Skeletal muscle satellite cell (primary cell): ENCODE data around the gene HUNK.

Experiments used
- H3K27me3 ChIP-seq: 2 replicates; pipeline ENCODE4 v1.7.0; 2013; ENCODE audit warnings: low read length; ENCODE audit not compliant: control insufficient read depth, insufficient read depth
- H3K36me3 ChIP-seq: 2 replicates; pipeline ENCODE4 v1.7.0; 2013; ENCODE audit warnings: mild to moderate bottlenecking, control low read depth, low read length; ENCODE audit not compliant: insufficient read depth
- H3K4me1 ChIP-seq: 2 replicates; pipeline ENCODE4 v1.7.0; 2013; ENCODE audit warnings: low read length; ENCODE audit not compliant: control insufficient read depth, insufficient read depth
- H3K4me2 ChIP-seq: 2 replicates; pipeline ENCODE4 v1.7.0; 2013; ENCODE audit warnings: mild to moderate bottlenecking, low read length
- H3K4me3 ChIP-seq: 2 replicates; pipeline ENCODE4 v1.7.0; 2013; ENCODE audit warnings: low read length
- H3K9ac ChIP-seq: 2 replicates; pipeline ENCODE4 v1.7.0; 2013; ENCODE audit warnings: mild to moderate bottlenecking, low read depth, low read length, moderate library complexity
- H3K9me3 ChIP-seq: replicated peaks from 2 replicates; pipeline ENCODE4 v1.7.0; 2013; ENCODE audit warnings: mild to moderate bottlenecking, control low read depth, low read length

The HUNK gene

DNA sequence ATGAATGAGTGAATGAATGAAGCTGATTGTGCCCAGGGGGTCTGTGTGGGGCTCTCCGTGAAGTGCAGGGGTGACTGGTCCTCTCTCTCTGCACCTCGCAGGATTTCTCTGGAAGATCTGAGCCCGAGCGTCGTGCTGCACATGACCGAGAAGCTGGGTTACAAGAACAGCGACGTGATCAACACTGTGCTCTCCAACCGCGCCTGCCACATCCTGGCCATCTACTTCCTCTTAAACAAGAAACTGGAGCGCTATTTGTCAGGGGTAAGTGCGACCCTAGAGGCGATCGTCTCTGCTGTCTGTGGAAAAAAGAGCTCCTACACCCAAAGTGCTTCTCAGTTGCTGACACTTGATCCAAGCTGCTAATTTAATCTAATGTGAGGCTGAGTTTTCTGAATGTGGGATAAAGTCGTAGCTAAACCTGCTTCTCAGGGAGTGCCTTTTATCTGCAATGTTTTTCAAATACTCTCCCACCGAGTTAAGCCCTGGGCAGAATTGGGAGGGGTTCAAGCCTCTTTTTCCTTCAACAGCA is 101.7 kb downstream of the HUNK start:
- H3K9me3 ChIP-seq, result no peaks in the 10 kb centered on the region

GRCh38 chr21:31975491-31975890 is 102.7 kb downstream of the HUNK start:
- H3K4me1 ChIP-seq, result no peaks in the 10 kb centered on the region
- H3K9me3 ChIP-seq, result no peaks in the 10 kb centered on the region
- H3K27me3 ChIP-seq, result no peaks in the 10 kb centered on the region
- H3K9ac ChIP-seq, result no peak overlapping the region
- H3K36me3 ChIP-seq, result no peaks in the 10 kb centered on the region
- H3K4me2 ChIP-seq, result no peak overlapping the region
- no peak overlapping the region for H3K4me3 ChIP-seq

More for the DNA sequence above, 101.7 kb downstream of the HUNK start:
- Histone ChIP-seq H3K4me2 (no peak overlapping the region), H3K27me3 (no peaks in the 10 kb centered on the region), H3K9ac (no peak overlapping the region), H3K4me3 (no peak overlapping the region), H3K36me3 (no peaks in the 10 kb centered on the region), H3K4me1 (no peaks in the 10 kb centered on the region)

GRCh38 chr21:31977816-31978215 is 105.0 kb downstream of the HUNK start:
- no peaks in the 10 kb centered on the region for H3K36me3 ChIP-seq
- no peak overlapping the region for H3K9ac ChIP-seq
- no peak overlapping the region for H3K4me3 ChIP-seq
- no peaks in the 10 kb centered on the region for H3K27me3 ChIP-seq
- H3K4me1 ChIP-seq, result no peaks in the 10 kb centered on the region
- H3K4me2 ChIP-seq, result no peak overlapping the region
- H3K9me3 ChIP-seq, result no peaks in the 10 kb centered on the region

DNA sequence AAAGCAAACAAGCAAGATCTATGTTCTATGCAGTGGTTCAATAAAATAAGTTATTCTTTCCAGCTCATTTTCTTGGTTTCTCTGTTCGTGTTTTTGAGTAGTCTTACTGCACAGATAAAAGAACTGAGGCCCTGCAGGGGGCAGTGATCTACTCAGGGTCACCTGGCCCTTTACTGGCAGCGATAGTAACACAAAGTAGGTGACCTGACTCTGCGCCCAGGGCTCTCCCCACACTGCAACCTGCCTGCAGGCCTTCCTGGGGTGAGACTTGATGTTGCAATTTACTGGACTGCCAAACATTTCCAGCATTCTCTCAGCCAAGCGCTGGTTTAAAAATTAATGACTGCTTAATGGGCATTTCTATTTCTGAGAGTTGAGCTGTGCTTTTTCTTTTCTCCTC is 110.3 kb downstream of the HUNK start:
- Histone ChIP-seq H3K27me3 (no peaks in the 10 kb centered on the region), H3K9ac (no peak overlapping the region), H3K4me1 (no peaks in the 10 kb centered on the region), H3K36me3 (no peaks in the 10 kb centered on the region), H3K9me3 (no peaks in the 10 kb centered on the region), H3K4me3 (no peak overlapping the region), H3K4me2 (no peak overlapping the region)

- no peaks in the 10 kb centered on the region for H3K4me1 ChIP-seq
- H3K36me3 ChIP-seq, result no peaks in the 10 kb centered on the region
- H3K4me3 ChIP-seq, result no peak overlapping the region
- H3K9me3 ChIP-seq, result no peaks in the 10 kb centered on the region
- no peak overlapping the region for H3K9ac ChIP-seq
- H3K27me3 ChIP-seq, result no peaks in the 10 kb centered on the region
- no peak overlapping the region for H3K4me2 ChIP-seq
Measured at GRCh38 chr21:31983554-31983953, 110.7 kb downstream of the HUNK start.

- Histone ChIP-seq H3K9me3 (no peaks in the 10 kb centered on the region), H3K4me3 (no peak overlapping the region), H3K4me1 (no peaks in the 10 kb centered on the region), H3K4me2 (no peak overlapping the region), H3K9ac (no peak overlapping the region), H3K36me3 (no peaks in the 10 kb centered on the region), H3K27me3 (no peaks in the 10 kb centered on the region)
Measured at GRCh38 chr21:31985398-31985797, 112.6 kb downstream of the HUNK start.

DNA sequence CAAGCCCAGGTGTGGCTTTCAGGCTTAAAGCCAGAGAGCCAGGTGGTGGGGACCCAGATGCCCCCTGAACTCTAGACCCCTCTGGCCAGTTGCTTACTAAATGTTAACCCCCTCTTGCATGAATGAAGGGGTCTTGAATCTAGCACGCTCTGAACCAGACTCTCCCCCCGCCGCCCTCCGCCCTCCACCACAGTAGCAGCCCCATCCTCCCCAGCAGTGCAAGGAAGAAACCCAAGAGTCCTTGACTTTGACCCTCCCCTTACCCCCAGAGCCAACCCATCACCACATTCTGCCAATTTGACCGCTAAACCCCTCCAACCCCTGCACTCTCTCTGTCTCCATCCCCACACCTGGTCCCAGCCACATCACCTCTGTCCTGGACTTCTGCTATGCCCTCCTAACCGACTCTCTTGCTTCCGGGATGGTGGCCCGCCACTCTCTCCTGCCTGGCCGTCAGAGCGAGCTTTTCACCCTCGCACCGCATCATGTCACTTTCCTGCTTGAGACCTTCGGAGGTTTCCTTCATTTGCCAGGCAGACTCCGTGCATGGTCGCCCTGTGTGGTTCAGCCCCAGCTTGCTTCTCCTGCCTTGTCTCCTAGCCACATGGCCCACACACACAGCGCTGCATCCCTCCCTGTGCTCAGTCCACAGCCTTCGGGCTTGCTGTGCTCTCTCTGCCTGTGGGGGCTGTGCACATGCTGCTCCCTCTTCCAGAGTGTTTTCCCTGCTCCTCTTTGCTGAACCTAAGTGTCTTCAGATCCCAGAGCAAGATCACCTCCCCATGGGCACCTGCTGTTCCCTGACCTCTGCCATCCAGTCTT is 113.4 kb downstream of the HUNK start:
- H3K4me1 ChIP-seq, result no peaks in the 10 kb centered on the region

DNA sequence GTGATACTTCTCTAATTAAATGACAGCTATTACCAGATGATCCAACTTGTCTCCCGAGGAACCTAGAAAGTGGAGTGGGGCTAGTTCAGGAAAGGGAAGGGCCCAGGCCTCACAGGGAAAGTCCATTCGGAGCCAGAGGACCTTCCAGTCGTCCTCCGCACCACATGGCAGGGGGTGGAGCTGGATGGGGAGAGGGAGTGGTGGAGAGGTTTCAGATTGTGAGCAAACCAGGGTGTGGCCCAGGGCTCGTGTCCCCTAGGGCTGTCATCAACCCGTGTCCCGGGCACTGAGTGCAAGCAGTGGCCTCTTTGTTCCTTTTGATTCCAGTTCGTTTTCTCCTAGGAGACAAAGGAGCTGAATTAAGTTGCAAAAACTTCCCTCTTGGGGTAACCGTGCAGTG is 114.9 kb downstream of the HUNK start:
- Histone ChIP-seq H3K4me3 (no peak overlapping the region), H3K9ac (no peak overlapping the region), H3K36me3 (no peaks in the 10 kb centered on the region)

More for the DNA sequence above, 113.4 kb downstream of the HUNK start:
- H3K4me3 ChIP-seq, result no peak overlapping the region
- no peak overlapping the region for H3K4me2 ChIP-seq
- no peak overlapping the region for H3K9ac ChIP-seq
- H3K27me3 ChIP-seq, result no peaks in the 10 kb centered on the region
- no peaks in the 10 kb centered on the region for H3K36me3 ChIP-seq
- no peaks in the 10 kb centered on the region for H3K9me3 ChIP-seq

GRCh38 chr21:31988492-31989290 is 115.9 kb downstream of the HUNK start:
- Histone ChIP-seq H3K9me3 (no peaks in the 10 kb centered on the region), H3K4me1 (no peaks in the 10 kb centered on the region), H3K27me3 (no peaks in the 10 kb centered on the region), H3K36me3 (no peaks in the 10 kb centered on the region), H3K4me2 (no peak overlapping the region), H3K4me3 (no peak overlapping the region), H3K9ac (no peak overlapping the region)

More for the DNA sequence above, 114.9 kb downstream of the HUNK start:
- no peaks in the 10 kb centered on the region for H3K9me3 ChIP-seq
- H3K4me1 ChIP-seq, result no peaks in the 10 kb centered on the region
- H3K4me2 ChIP-seq, result no peak overlapping the region
- H3K27me3 ChIP-seq, result no peaks in the 10 kb centered on the region

DNA sequence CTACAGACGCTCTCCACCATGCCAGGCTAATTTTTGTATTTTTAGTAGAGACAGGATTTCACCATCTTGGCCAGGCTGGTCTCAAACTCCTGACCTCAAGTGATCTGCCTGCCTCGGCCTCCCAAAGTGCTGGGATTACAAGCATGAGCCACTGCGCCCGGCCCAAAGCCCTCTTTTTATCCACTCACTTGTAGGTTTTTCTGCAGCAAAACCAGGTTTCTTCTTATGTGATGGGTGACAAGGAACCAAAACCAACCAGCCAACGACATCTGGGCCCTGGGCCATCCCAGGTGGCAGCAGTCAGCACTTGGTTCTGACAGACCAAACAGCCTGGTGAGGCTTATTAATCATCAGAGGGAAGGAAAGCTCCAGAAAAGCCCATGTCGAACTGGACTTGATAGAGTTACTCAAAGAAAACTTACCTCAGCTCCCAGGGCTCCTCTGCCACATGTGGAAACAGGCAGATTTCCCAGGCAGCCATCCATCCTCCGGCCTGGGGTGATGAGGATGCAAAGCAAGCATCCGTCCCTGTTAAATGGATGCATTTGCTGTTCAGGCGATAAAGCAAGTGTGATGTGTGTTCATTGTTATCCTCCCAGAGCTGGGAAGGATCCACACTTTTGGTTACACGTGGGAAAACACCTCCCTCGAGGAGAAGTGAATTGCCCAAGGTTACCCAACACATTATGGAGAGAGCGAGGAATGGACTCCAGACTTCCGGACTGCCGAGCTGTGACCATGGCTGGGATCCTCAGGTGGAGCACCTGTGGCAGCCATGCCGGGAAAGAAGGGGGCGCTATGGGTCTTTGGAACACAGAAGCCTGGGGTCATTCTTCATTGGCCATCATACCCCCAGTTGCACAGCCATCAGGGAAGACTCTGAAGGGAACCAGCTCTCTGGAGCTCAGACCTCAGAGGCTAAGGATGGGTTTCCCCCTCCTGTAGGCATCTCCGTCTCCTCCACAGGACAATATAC is 118.8 kb downstream of the HUNK start:
- no peak overlapping the region for H3K9ac ChIP-seq
- no peaks in the 10 kb centered on the region for H3K4me1 ChIP-seq
- no peak overlapping the region for H3K4me2 ChIP-seq
- H3K27me3 ChIP-seq, result no peaks in the 10 kb centered on the region
- H3K9me3 ChIP-seq, result no peaks in the 10 kb centered on the region
- no peak overlapping the region for H3K4me3 ChIP-seq
- no peaks in the 10 kb centered on the region for H3K36me3 ChIP-seq

DNA sequence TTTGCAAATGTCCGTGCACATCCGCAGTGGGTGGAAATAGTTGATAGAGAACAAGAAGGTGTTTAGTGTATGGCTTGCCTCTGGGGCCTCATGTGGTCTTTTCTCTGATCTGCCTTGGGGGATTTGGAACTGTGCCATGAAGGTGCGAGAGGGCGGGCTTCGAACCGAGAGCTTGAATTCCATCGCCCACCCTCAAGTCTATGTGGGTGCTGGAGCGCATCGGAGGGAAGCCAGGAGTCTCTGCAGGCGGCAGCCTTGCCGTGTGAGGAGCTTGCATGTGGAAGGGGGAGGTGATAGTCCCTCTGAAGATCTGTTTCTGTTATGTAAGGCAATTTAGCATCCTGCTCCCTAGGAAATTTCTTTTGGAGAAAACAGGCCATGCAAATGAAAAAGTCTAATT is 119.6 kb downstream of the HUNK start:
- no peak overlapping the region for H3K4me3 ChIP-seq
- no peaks in the 10 kb centered on the region for H3K4me1 ChIP-seq
- H3K9me3 ChIP-seq, result no peaks in the 10 kb centered on the region
- no peak overlapping the region for H3K9ac ChIP-seq
- H3K27me3 ChIP-seq, result no peaks in the 10 kb centered on the region
- H3K36me3 ChIP-seq, result no peaks in the 10 kb centered on the region
- H3K4me2 ChIP-seq, result no peak overlapping the region
